Osteocyte (in vitro differentiated cells): ENCODE data around the gene BCR. TPM values are rescaled to one million over a fixed set of nuclear protein-coding genes. Genes with fewer than 3 reads are reported as not detected.

Experiments used
- DNase-seq: peaks from one replicate; pipeline ENCODE4 v3.0.0; 2021; ENCODE audit warnings: mixed read lengths; ENCODE audit not compliant: unreplicated experiment; ENCODE audit errors: extremely low spot score
- H3K27ac Mint-ChIP-seq: one replicate; pipeline ENCODE4 v1.8.0; 2021; ENCODE audit warnings: mild to moderate bottlenecking, mixed read lengths; ENCODE audit not compliant: unreplicated experiment
- H3K27me3 Mint-ChIP-seq: one replicate; pipeline ENCODE4 v1.8.0; 2021; ENCODE audit warnings: mixed read lengths; ENCODE audit not compliant: unreplicated experiment
- H3K36me3 Mint-ChIP-seq: one replicate; pipeline ENCODE4 v1.8.0; 2021; ENCODE audit warnings: mixed read lengths; ENCODE audit not compliant: unreplicated experiment
- H3K4me1 Mint-ChIP-seq: one replicate; pipeline ENCODE4 v1.8.0; 2021; ENCODE audit warnings: mixed read lengths; ENCODE audit not compliant: unreplicated experiment
- H3K4me3 Mint-ChIP-seq: one replicate; pipeline ENCODE4 v1.8.0; 2021; ENCODE audit warnings: mild to moderate bottlenecking, moderate library complexity, mixed read lengths; ENCODE audit not compliant: unreplicated experiment
- H3K9me3 Mint-ChIP-seq: one replicate; pipeline ENCODE4 v1.8.0; 2021; ENCODE audit warnings: mixed read lengths; ENCODE audit not compliant: unreplicated experiment
- CTCF ChIP-seq: fragments of 200-600 bp; sonication (generic); IDR thresholded peaks from 2 replicates; pipeline ENCODE4 v1.5.0; 2021; ENCODE audit warnings: antibody characterized with exemption, mild to moderate bottlenecking, moderate library complexity
- total RNA-seq: library from RNA; stranded (reverse); gene quantifications from 2 replicates; pipeline ENCODE4 v1.2.1, GENCODE V29; 2021

The BCR gene
- total RNA-seq, 1 donor from 2014 or later = 35.3 TPM

DNA sequence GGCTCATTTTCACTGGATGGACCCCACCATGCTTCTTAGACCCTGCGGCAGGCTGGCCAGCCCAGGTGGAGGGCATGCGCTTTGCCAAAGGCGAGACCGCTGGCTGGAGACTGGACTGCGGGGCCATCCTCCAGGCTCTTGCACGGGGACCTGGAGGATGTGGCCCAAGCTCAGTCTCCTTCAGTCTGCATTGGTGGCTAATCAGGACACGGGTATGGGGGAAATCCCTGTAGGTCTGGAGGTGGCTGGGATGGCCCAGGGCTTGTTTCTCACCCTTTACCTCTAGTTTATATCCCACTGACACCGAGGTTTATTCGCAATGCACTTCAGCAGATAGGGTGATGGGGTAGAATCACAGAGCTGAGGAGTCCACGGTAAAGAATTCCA, 45.0 kb downstream of the BCR start:
- peaks cover 68% of the 10 kb centered on the region for H3K4me1 Mint-ChIP-seq
- no peak for DNase-seq
- H3K4me3 Mint-ChIP-seq = no peak overlapping the region
- H3K9me3 Mint-ChIP-seq = peaks cover 11% of the 10 kb centered on the region
- H3K27ac Mint-ChIP-seq = peak overlapping the region; percentile 91
- peaks cover 12% of the 10 kb centered on the region for H3K36me3 Mint-ChIP-seq
- no peak for TF ChIP-seq CTCF
- no peaks in the 10 kb centered on the region for H3K27me3 Mint-ChIP-seq

GRCh38 chr22:23225724-23226496, 45.6 kb downstream of the BCR start:
- Mint-ChIP-seq H3K36me3 (peaks cover 12% of the 10 kb centered on the region), H3K27ac (peak overlapping the region; percentile 91), H3K9me3 (peaks cover 11% of the 10 kb centered on the region), H3K27me3 (no peaks in the 10 kb centered on the region), H3K4me3 (peak overlapping the region; percentile 47), H3K4me1 (peaks cover 62% of the 10 kb centered on the region)
- no peak for TF ChIP-seq CTCF
- DNase-seq = no peak

DNA sequence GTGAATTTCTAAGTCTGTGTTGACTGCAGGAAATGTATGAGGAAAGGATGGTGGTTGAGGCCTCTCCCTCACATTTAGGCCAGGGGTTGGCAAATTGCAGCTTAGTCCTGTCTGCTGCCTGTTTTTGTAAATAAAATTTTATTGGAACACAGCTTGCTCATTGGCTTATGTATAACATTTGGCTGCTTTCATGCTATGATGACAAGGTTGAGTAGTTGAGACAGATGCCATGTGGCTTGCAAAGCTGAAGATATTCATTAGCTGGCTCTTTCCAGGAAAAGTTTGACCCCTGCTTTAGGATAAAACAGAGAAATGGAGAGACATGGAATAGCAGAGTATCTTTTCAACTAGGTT, 46.2 kb downstream of the BCR start:
- peaks cover 11% of the 10 kb centered on the region for H3K9me3 Mint-ChIP-seq
- peak overlapping the region; percentile 91 for H3K27ac Mint-ChIP-seq
- no peaks in the 10 kb centered on the region for H3K27me3 Mint-ChIP-seq
- peaks cover 63% of the 10 kb centered on the region for H3K4me1 Mint-ChIP-seq
- peaks cover 12% of the 10 kb centered on the region for H3K36me3 Mint-ChIP-seq
- no peak for DNase-seq
- H3K4me3 Mint-ChIP-seq = peak overlapping the region; percentile 47
- TF ChIP-seq CTCF = no peak

DNA sequence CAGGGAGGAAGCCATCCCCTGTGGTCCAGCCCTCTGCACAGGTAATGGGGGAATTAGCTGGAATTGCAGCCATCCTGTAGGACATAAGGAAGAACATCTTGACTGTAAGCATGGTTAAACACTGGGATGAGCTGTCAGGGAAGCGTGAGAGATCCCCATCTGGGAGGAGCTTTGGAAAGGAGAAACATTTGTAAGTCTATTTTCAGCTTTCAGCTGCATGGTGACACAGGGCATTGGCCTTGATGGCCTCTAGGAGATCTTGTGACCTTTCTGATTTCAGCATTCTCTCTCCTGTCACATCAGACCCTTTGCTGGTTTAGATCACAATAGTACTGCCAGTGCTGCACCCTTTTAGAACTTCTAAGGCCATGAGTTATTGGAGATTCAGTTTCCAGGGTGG, 47.1 kb downstream of the BCR start:
- H3K9me3 Mint-ChIP-seq = peaks cover 11% of the 10 kb centered on the region
- no peak overlapping the region for H3K4me3 Mint-ChIP-seq
- TF ChIP-seq CTCF = no peak
- peaks cover 12% of the 10 kb centered on the region for H3K36me3 Mint-ChIP-seq
- H3K27ac Mint-ChIP-seq = no peak overlapping the region
- no peaks in the 10 kb centered on the region for H3K27me3 Mint-ChIP-seq
- no peak for DNase-seq
- H3K4me1 Mint-ChIP-seq = peaks cover 65% of the 10 kb centered on the region

GRCh38 chr22:23228503-23228902, 48.2 kb downstream of the BCR start:
- no peak for TF ChIP-seq CTCF
- Mint-ChIP-seq H3K27me3 (no peaks in the 10 kb centered on the region), H3K27ac (no peak overlapping the region), H3K36me3 (peaks cover 12% of the 10 kb centered on the region), H3K4me1 (peaks cover 59% of the 10 kb centered on the region), H3K4me3 (no peak overlapping the region), H3K9me3 (peaks cover 11% of the 10 kb centered on the region)
- no peak for DNase-seq
